H54 (cell line): ENCODE data around the gene LRP8.

Source experiments
- DNase-seq: peaks from one replicate; pipeline ENCODE4 v3.0.0; 2011; ENCODE audit warnings: low spot score, mixed read lengths; ENCODE audit not compliant: insufficient read length
- FAIRE-seq: peaks from 3 replicates; lab custom pipeline; 2011; peaks lifted over from hg19 to GRCh38; lab: Jason Lieb, UNC
- POLR2A ChIP-seq: IDR thresholded peaks from 2 replicates; pipeline ENCODE4 v1.6.1; 2011; ENCODE audit warnings: low read depth, mild to moderate bottlenecking, low read length

Gene LRP8

DNA sequence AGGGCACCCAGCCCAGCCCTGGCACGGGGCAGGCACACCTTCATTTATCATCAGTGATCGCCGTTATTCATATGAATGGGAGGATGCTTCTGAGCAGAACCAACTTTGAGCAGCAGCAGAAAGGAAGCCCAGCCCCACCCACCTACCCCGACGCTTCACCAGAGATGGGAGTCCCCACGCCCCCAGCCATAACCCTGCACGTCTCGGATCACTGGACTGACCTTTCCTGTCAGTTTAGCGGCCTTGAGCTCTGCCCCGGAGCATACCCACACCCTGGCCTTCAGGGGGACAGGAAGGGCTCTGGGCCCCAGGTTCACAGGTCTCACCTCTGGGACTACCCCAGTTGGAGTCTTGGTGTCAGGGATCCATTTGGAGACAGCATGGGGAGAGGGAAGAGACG is 18.1 kb downstream of the LRP8 start:
- DNase-seq = no peak
- no peak for FAIRE-seq
- no peak for TF ChIP-seq POLR2A

GRCh38 chr1:53308506-53308905 is 19.4 kb downstream of the LRP8 start:
- FAIRE-seq = no peak
- TF ChIP-seq POLR2A = no peak
- DNase-seq = no peak

GRCh38 chr1:53307037-53307436 is 20.8 kb downstream of the LRP8 start:
- DNase-seq (no peak), FAIRE-seq (no peak)
- TF ChIP-seq POLR2A = no peak

DNA sequence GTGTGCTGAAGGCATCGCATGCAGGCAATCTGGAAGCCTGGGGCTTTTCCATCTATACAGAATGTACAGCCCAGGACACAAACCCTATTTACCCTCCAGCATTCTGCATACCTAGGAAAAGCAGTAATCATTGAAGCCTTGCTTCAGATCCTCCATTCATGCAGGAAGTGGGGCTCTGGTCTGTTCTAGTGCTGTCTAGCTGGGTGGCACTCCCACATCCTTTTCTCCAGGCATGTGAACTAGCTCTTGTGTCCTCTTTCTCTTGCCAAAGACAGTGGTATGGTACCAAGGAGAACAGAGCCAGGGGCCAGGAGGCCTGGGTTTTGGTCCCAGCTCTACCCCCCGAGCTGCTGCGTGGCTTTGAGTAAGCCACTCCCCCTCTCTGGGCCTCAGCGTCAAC is 21.7 kb downstream of the LRP8 start:
- TF ChIP-seq POLR2A = no peak

DNA sequence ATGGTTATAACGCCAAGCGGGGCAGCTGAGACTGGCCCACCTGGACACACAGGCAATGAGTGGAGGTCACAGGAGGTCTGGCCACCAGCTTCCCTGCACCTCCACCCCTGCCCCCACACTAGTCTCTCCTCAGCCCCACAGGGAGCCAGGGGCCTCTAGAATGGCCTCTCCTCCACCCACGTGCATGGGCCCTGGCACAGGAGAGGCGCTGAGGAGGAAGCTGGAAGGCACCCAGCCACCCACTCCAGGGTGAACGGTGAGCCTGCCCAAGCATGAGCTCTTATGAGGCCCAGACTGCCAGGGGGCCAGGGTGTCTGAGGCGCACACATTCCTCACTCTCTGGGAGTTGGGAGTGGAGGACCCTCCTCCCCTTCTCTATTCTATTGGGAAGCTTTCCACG is 22.2 kb downstream of the LRP8 start:
- no peak for FAIRE-seq
- no peak for DNase-seq
- TF ChIP-seq POLR2A = no peak

More for the DNA sequence above, 21.7 kb downstream of the LRP8 start:
- DNase-seq (no peak), FAIRE-seq (no peak)

- no peak for FAIRE-seq
- TF ChIP-seq POLR2A = no peak
- no peak for DNase-seq
Observed at GRCh38 chr1:53304527-53304926, 23.3 kb downstream of the LRP8 start.

GRCh38 chr1:53303726-53304515 is 23.9 kb downstream of the LRP8 start:
- FAIRE-seq (no peak), DNase-seq (no peak)
- TF ChIP-seq POLR2A = no peak

DNA sequence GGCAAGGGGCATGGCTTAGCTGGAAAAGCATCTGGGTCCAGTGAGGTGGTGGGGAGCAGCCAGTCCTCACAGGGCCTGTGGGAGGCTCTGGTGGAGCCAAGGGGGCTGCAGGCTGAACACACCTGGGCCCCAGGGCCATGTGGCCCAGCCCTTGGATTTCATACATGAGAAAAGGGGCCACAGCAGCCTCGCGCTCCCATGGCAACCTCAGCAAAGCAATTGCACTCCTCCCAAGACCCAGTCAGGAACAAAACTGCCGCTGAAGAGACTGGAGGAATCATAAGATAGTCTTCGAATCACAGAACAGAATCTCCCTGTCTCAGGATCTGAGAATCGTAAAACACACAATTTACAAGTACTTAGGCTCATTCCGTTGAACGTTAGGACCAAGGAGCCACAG is 24.6 kb downstream of the LRP8 start:
- no peak for DNase-seq
- no peak for FAIRE-seq
- TF ChIP-seq POLR2A = no peak

DNA sequence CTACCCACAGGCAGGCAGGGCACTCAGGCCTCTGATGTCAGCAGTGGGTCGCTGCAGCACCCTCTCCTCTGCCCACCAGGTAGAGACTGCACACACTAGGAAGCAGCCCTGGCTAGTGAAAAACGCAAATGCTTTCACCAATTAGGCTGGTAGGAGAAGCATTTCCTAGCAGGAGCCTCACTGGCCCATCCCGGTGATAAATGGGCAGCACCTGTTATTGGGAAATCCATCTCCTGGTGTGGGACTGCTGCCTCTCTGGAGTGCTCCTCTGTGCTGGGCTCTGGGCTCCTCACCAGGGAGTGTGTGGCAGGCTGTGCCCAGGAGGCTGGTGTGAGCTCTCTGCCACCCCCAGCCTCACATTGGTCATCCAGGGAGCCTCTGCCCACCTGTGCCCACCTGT is 28.6 kb downstream of the LRP8 start:
- no peak for FAIRE-seq
- no peak for DNase-seq
- no peak for TF ChIP-seq POLR2A

- no peak for DNase-seq
- no peak for TF ChIP-seq POLR2A
- no peak for FAIRE-seq
Observed at GRCh38 chr1:53298045-53298637, 29.7 kb downstream of the LRP8 start.

DNA sequence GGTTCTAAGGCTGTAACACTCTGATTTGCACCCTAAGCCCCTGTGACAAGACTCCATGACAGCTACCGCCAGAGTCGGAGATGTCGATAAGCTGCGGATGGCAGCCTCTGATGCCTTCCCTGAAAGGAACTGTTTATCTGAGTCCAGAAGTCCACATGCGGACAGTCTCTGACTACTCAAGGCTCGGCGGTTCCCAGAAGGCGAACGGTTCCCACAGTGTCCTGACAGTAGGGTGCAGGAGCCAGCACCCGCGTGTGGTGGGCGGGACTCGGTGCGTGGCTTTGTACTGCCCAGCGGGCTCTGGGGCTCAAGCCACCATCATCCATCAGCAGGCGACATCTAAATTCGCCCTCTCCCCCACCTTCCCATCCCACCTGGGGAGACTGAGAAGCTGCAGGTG is 30.7 kb downstream of the LRP8 start:
- DNase-seq (no peak), FAIRE-seq (no peak)
- no peak for TF ChIP-seq POLR2A

- DNase-seq (no peak), FAIRE-seq (no peak)
- no peak for TF ChIP-seq POLR2A
Observed at GRCh38 chr1:53296117-53296749, 31.6 kb downstream of the LRP8 start.

DNA sequence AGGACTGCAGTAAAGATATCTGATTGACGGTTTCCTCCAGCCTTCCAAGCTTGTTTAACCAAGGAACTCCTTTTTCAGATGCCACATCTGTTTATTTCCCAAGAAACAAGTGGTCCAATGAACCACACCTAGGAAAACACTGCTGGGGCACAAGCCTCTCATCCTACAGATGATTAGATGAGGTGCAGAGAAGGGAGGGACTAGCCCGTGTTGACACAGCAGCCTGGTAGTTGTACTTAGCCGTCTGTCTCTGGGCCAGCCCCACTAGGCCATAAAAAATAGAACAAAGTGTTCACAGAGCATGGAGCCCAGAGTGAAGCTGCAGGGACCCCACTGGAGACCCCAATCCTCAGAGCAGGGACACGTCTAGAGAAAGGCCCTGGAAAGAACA is 32.1 kb downstream of the LRP8 start:
- TF ChIP-seq POLR2A = no peak
- no peak for DNase-seq
- FAIRE-seq = no peak

GRCh38 chr1:53295295-53295694 is 32.6 kb downstream of the LRP8 start:
- TF ChIP-seq POLR2A = no peak
- no peak for FAIRE-seq

More at GRCh38 chr1:53295295-53295694, 32.6 kb downstream of the LRP8 start:
- no peak for DNase-seq
